IMR-90 (cell line): Measurements from ENCODE around the gene PCDHGB6. TPM values are rescaled to one million over a fixed set of nuclear protein-coding genes. Genes with fewer than 3 reads are reported as not detected.

ENCODE experiments used
- ATAC-seq: fragments of 200-7000 bp; cut with Tn5 transposase; 2 replicates; pipeline ENCODE4 v1.9.1; 2020; ENCODE audit warnings: low read depth, mild to moderate bottlenecking, moderate library complexity
- BruUV-seq: library from RNA; stranded (reverse); fragments of 400-500 nt; replicated peaks from 2 replicates; lab custom pipeline; 2021; lab: Mats Ljungman, UMichigan
- CTCF ChIA-PET: fragments of 300-600 bp; formaldehyde crosslinking; extraction: SDS; loops from one replicate; lab custom pipeline; 2021; ENCODE audit warnings: antibody characterized with exemption; lab: Yijun Ruan, JAX
- POLR2A ChIA-PET: fragments of 300-600 bp; sonication (Branson Sonifier 250); formaldehyde crosslinking; loops from one replicate; lab custom pipeline; 2022; ENCODE audit warnings: antibody characterized with exemption; ENCODE audit not compliant: unreplicated experiment; lab: Charles Lee
- DNase-seq: peaks from one replicate; pipeline ENCODE4 v3.0.0; 2013
- H2AFZ ChIP-seq: replicated peaks from 2 replicates; pipeline ENCODE3; 2013; ENCODE audit warnings: low read length, mild to moderate bottlenecking; ENCODE audit not compliant: poor library complexity
- H2AK5ac ChIP-seq: 2 replicates; pipeline ENCODE4 v1.6.1; 2013; ENCODE audit warnings: low read depth, low read length, inconsistent platforms
- H2AK9ac ChIP-seq: replicated peaks from 2 replicates; pipeline ENCODE3; 2013; ENCODE audit warnings: mild to moderate bottlenecking, low read depth, low read length, moderate library complexity; ENCODE audit not compliant: poor library complexity
- H2BK120ac ChIP-seq: 2 replicates; pipeline ENCODE4 v1.6.1; 2013; ENCODE audit warnings: low read depth, low read length, inconsistent platforms
- H2BK15ac ChIP-seq: 3 replicates; pipeline ENCODE4 v1.6.1; 2013; ENCODE audit warnings: low read depth, low read length, inconsistent platforms
- H2BK20ac ChIP-seq: 2 replicates; pipeline ENCODE4 v1.6.1; 2013; ENCODE audit warnings: low read depth, mild to moderate bottlenecking, inconsistent platforms, low read length, moderate library complexity
- H2BK5ac ChIP-seq: 2 replicates; pipeline ENCODE4 v1.6.1; 2013; ENCODE audit warnings: mild to moderate bottlenecking, low read depth, low read length, inconsistent platforms; ENCODE audit not compliant: poor library complexity, severe bottlenecking
- H3K14ac ChIP-seq: replicated peaks from 2 replicates; pipeline ENCODE4 v1.6.1; 2013; ENCODE audit warnings: low read depth, low read length, inconsistent platforms
- H3K18ac ChIP-seq: 2 replicates; pipeline ENCODE4 v1.6.1; 2013; ENCODE audit warnings: low read depth, low read length, control low read depth
- H3K23ac ChIP-seq: 2 replicates; pipeline ENCODE4 v1.6.1; 2013; ENCODE audit warnings: low read depth, low read length, inconsistent platforms
- H3K27ac ChIP-seq: 2 replicates; pipeline ENCODE4 v1.5.1; 2013; ENCODE audit warnings: mild to moderate bottlenecking, control low read depth, low read length; ENCODE audit not compliant: insufficient read depth
- H3K27me3 ChIP-seq: 2 replicates; pipeline ENCODE4 v1.6.1; 2013; ENCODE audit warnings: low read length; ENCODE audit not compliant: control insufficient read depth, insufficient read depth
- H3K36me3 ChIP-seq: 2 replicates; pipeline ENCODE4 v1.6.1; 2013; ENCODE audit warnings: low read length, mixed read lengths; ENCODE audit not compliant: control insufficient read depth, insufficient read depth
- H3K4ac ChIP-seq: 2 replicates; pipeline ENCODE4 v1.6.1; 2013; ENCODE audit warnings: low read depth, low read length, inconsistent platforms
- H3K4me1 ChIP-seq: 2 replicates; pipeline ENCODE4 v1.6.1; 2013; ENCODE audit warnings: low read length, mixed read lengths; ENCODE audit not compliant: control insufficient read depth, insufficient read depth
- H3K4me2 ChIP-seq: 2 replicates; pipeline ENCODE4 v1.6.1; 2013; ENCODE audit warnings: low read depth, mild to moderate bottlenecking, control low read depth, low read length, moderate library complexity
- H3K4me3 ChIP-seq: 2 replicates; pipeline ENCODE4 v1.5.1; 2013; ENCODE audit warnings: low read depth, mild to moderate bottlenecking, control low read depth, low read length, moderate library complexity; ENCODE audit not compliant: insufficient read depth
- H3K56ac ChIP-seq: 2 replicates; pipeline ENCODE4 v1.6.1; 2013; ENCODE audit warnings: low read length, inconsistent platforms; ENCODE audit not compliant: insufficient read depth; ENCODE audit errors: extremely low read depth
- H3K79me1 ChIP-seq, 2 experiments: 2 replicates each; pipeline ENCODE4 v1.6.1; 2013; ENCODE audit warnings: low read length in 2 of 2, inconsistent platforms in 1 of 2, low read depth in 1 of 2
- H3K9ac ChIP-seq: 2 replicates; pipeline ENCODE4 v1.6.1; 2013; ENCODE audit warnings: low read depth, low read length, control low read depth
- H3K9me1 ChIP-seq: 2 replicates; pipeline ENCODE4 v1.6.1; 2013; ENCODE audit warnings: low read length, inconsistent platforms; ENCODE audit not compliant: insufficient read depth
- H3K9me3 ChIP-seq: 2 replicates; pipeline ENCODE4 v1.6.1; 2013; ENCODE audit warnings: low read length; ENCODE audit not compliant: control insufficient read depth, insufficient read depth
- H4K20me1 ChIP-seq: 2 replicates; pipeline ENCODE4 v1.6.1; 2013; ENCODE audit warnings: low read length, inconsistent platforms; ENCODE audit not compliant: insufficient read depth
- H4K5ac ChIP-seq: 2 replicates; pipeline ENCODE4 v1.6.1; 2013; ENCODE audit warnings: mild to moderate bottlenecking, low read depth, low read length, control low read depth
- H4K8ac ChIP-seq, 2 experiments: 2 replicates each; pipeline ENCODE4 v1.6.1; 2013; ENCODE audit warnings: low read depth in 2 of 2, low read length in 2 of 2, control low read depth in 1 of 2, inconsistent platforms in 1 of 2
- H4K91ac ChIP-seq: 2 replicates; pipeline ENCODE4 v1.6.1; 2013; ENCODE audit warnings: low read depth, low read length, inconsistent platforms; ENCODE audit not compliant: insufficient read depth
- MXI1 ChIP-seq: IDR thresholded peaks from 2 replicates; pipeline ENCODE4 v1.6.1; 2012; ENCODE audit warnings: low read depth, mild to moderate bottlenecking, low read length, moderate library complexity, borderline replicate concordance
- RFX5 ChIP-seq: IDR thresholded peaks from 2 replicates; pipeline ENCODE4 v1.8.0; 2012; ENCODE audit warnings: low read depth, mild to moderate bottlenecking, low read length, moderate library complexity
- WGBS, 2 experiments: methylation state at CpG; one replicate each; pipeline versions ENCODE4 v1.1.5 to v1.1.7; 2013; ENCODE audit warnings: missing lambda C conversion rate in 2 of 2; ENCODE audit not compliant: insufficient read length in 1 of 2; ENCODE audit errors: extremely low coverage in 2 of 2; 5-methylcytosine and 5-hydroxymethylcytosine counted together
- dilution Hi-C: fragments of 300-500 bp; cut with HindIII; formaldehyde crosslinking; loops from one replicate; pipeline ENCODE4 v1.14.3; 2018; ENCODE audit warnings: low sequenced_read_pairs; ENCODE audit not compliant: unreplicated experiment
- in situ Hi-C: fragments of 300-500 bp; cut with MboI; formaldehyde crosslinking; loops from 3 replicates; pipeline ENCODE4 v1.14.3; 2019; ENCODE audit warnings: low sequenced_read_pairs, inconsistent platforms, mixed read lengths
- intact Hi-C: fragments of 100-400 bp; cut with micrococcal nuclease; formaldehyde crosslinking; loops from 2 replicates; pipeline ENCODE4 v1.10.0; 2022
- polyA plus RNA-seq, 3 experiments: library from polyadenylated mRNA; depleted of rRNA; stranded (reverse); fragments of >200 nt; gene quantifications; 2 replicates each; pipeline ENCODE4 v1.2.3, GENCODE V29; 2012; ENCODE audit warnings: low replicate concordance in 1 of 3
- total RNA-seq: library from RNA; depleted of rRNA; stranded (reverse); fragments of >200 nt; gene quantifications from 2 replicates; pipeline ENCODE4 v1.2.3, GENCODE V29; 2012

Gene PCDHGB6
- total and polyA plus RNA-seq, 2 of the 4 experiments (the other 2 are of a cell fraction), result 1.4 to 2.2 TPM

- WGBS, 2 experiments, result 38% methylated on average over 22 of the region's 42 CpGs; no CpG with 5 or more reads in 1 of the 2 experiments
Observed at GRCh38 chr5:141422742-141423291, 15.0 kb downstream of the PCDHGB6 start.

More at GRCh38 chr5:141422742-141423291, 15.0 kb downstream of the PCDHGB6 start:
- H3K4ac ChIP-seq, result no peak overlapping the region
- ChIA-PET POLR2A (no interaction called here), CTCF (interaction anchor here (1.0 kb wide), 1 partner anchor 16 kb away, joined by 3 read pairs; no protein-coding TSS in a partner anchor)
- in situ Hi-C loops, result no loop called here
- H3K27ac ChIP-seq, result no peak overlapping the region
- H2BK15ac ChIP-seq, result no peak overlapping the region
- intact Hi-C loops, result no loop called here
- no peak overlapping the region for H3K18ac ChIP-seq
- peaks cover 39% of the 10 kb centered on the region for H3K36me3 ChIP-seq
- H4K91ac ChIP-seq, result no peak overlapping the region
- no peaks in the 10 kb centered on the region for H3K4me1 ChIP-seq
- no peak overlapping the region for H2AK9ac ChIP-seq
- no peak overlapping the region for H3K56ac ChIP-seq
- H3K4me3 ChIP-seq, result no peak overlapping the region
- H3K9ac ChIP-seq, result no peak overlapping the region
- no peak overlapping the region for H3K14ac ChIP-seq
- H2BK5ac ChIP-seq, result no peak overlapping the region
- no peak overlapping the region for H4K8ac ChIP-seq
- no peak overlapping the region for H2AK5ac ChIP-seq
- no peaks in the 10 kb centered on the region for H3K27me3 ChIP-seq
- no peaks in the 10 kb centered on the region for H4K20me1 ChIP-seq
- H3K9me1 ChIP-seq, result no peaks in the 10 kb centered on the region
- no TSS peak for BruUV-seq
- peaks cover 20 to 26% of the 10 kb centered on the region in 2 experiments; a peak in 3 of 4 replicates for H3K79me1 ChIP-seq
- peaks cover 62% of the 10 kb centered on the region for H3K9me3 ChIP-seq
- no peak overlapping the region for H4K5ac ChIP-seq
- H2BK20ac ChIP-seq, result no peak overlapping the region
- no peak overlapping the region for H2AFZ ChIP-seq
- DNase-seq, result no peak
- H2BK120ac ChIP-seq, result no peak overlapping the region
- 0 out of 2 replicates have a peak, but pooled peaks have one; percentile 36 for TF ChIP-seq MXI1
- TF ChIP-seq RFX5, result no peak
- ATAC-seq, result no peak
- dilution Hi-C loops, result no loop called here
- H3K23ac ChIP-seq, result no peak overlapping the region
- no peak overlapping the region for H3K4me2 ChIP-seq
